Fibroblast of mammary gland (primary cell): ENCODE data around the gene MYO10.
"Not testable (repeated sequence)": the region's sequence is repeated elsewhere in the genome, so short reads cannot be mapped to it uniquely, and the experiment has no call there.

Experiments
- DNase-seq: peaks from one replicate; pipeline ENCODE4 v3.0.0-alpha.2; 2010; ENCODE audit warnings: low read depth
- H3K4me3 ChIP-seq: 2 replicates; pipeline ENCODE4 v1.5.1; 2011; ENCODE audit warnings: low read depth, mild to moderate bottlenecking, low read length, moderate library complexity; ENCODE audit not compliant: control insufficient read depth
- TF ChIP-seq, protein P1 (sequence below): conservative IDR thresholded peaks from 2 replicates; pipeline ENCODE4 v1.5.1; 2011; ENCODE audit warnings: low read depth, low read length, inconsistent platforms; ENCODE audit not compliant: control insufficient read depth, insufficient read depth

Gene MYO10

DNA sequence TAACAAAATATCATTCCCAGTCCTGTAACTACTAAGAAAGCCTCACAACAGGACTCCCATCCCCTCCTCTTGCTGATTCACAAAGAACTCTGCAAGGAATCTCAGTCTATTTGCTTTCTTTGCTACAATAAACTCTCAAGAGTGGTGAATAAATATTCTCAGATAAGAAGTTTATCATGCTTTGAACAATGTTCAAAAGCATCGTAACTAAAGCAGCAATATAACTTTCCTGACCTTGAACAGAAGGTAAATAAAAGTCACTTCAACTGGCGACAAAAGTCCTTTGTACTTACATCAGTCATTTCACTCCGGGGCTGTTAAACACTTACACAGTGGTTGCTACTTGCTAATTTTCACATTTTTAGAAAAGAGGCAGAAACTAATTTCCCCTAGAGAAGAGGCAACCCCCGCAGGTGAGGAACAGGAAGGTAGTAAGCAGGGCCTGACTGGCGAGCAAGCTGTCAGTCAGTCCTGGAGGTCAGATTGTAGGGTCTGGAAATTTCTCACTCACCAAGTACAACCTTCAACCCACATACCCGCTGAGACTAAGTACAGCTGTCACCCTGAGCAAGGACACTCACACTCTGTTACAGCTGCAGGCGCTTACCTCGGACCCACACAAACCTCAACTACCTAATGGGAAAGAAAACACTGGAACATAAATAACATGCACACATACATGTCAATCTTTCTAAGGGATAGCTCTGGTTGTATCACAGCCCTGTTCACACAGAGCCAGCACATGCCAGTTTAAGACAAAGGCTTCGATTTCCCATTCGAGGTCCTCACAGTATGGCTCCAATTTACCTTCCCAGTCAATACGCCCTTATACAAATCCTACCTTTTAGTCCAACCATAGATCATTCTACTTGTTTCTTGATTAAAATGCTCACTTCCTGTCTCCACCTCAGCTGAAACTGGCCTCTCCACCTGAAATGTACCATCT is 214.7 kb downstream of the MYO10 start:
- TF ChIP-seq, protein P1, sequence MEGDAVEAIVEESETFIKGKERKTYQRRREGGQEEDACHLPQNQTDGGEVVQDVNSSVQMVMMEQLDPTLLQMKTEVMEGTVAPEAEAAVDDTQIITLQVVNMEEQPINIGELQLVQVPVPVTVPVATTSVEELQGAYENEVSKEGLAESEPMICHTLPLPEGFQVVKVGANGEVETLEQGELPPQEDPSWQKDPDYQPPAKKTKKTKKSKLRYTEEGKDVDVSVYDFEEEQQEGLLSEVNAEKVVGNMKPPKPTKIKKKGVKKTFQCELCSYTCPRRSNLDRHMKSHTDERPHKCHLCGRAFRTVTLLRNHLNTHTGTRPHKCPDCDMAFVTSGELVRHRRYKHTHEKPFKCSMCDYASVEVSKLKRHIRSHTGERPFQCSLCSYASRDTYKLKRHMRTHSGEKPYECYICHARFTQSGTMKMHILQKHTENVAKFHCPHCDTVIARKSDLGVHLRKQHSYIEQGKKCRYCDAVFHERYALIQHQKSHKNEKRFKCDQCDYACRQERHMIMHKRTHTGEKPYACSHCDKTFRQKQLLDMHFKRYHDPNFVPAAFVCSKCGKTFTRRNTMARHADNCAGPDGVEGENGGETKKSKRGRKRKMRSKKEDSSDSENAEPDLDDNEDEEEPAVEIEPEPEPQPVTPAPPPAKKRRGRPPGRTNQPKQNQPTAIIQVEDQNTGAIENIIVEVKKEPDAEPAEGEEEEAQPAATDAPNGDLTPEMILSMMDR: no peak
- H3K4me3 ChIP-seq: no peak overlapping the region
- DNase-seq: no peak

- H3K4me3 ChIP-seq, DNase-seq: not testable (repeated sequence)
Observed at GRCh38 chr5:16718036-16718435, 218.1 kb downstream of the MYO10 start.

GRCh38 chr5:16713386-16713928 is 222.6 kb downstream of the MYO10 start:
- H3K4me3 ChIP-seq: peak overlapping the region; percentile 16
- TF ChIP-seq, protein P1: no peak
- DNase-seq: peak; percentile 34

- no peak for DNase-seq
- TF ChIP-seq, protein P1: no peak
- no peak overlapping the region for H3K4me3 ChIP-seq
Observed at GRCh38 chr5:16712620-16713019, 223.5 kb downstream of the MYO10 start.

DNA sequence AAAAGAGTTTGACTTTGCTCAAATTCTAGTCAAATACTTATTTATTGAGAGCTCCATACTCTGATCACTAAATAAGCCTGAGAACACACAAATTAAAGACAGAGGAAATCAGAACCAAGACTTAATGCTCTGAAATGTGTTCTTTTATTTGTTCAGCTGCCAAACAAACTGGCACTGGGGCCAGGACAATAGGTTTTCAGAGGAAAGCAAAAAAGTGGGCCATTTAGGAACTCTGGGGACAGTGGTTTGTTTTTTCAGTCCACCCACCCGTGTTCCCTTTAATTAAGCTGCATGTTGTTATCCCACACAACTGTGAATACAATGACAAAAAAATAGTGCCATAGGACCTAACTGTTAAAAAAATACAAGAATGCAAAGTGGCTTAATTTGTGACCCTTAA is 223.9 kb downstream of the MYO10 start:
- DNase-seq: no peak
- H3K4me3 ChIP-seq: no peak overlapping the region
- TF ChIP-seq, protein P1: no peak

DNA sequence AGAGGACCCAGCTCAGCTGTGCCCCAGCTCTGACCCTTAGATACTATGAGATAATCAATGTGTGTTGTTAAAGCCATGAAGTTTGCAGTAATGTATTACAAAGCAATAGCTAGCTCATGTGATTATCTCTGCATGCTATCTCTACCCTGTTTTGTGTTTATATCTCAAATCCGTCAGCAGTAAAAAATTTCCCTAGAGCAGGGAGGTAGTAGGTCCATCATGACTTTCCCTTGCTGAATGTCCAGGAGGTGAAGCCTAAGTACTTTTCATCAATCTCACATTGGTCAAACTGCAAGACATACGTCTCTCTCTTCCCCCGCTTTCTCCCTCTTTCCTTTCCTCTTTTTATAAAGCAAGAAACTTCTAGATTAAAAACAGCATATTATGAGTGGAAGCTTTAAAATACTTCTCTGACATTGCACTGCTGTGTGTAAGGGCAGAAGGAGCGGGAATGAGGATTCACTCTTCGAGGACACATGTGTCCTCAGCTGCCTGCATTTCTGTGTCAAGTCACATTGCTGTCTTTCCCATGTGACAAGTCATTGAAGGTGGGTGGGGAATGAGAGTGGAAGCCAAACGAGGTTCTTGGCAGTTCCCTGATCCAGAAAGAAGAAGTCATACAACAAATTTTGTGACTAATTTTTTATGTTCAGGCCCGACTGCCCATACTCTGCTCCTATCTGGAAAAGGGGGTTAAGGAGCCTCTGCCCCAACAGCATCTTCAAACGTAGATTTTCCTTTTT is 226.2 kb downstream of the MYO10 start:
- no peak for DNase-seq
- no peak overlapping the region for H3K4me3 ChIP-seq
- TF ChIP-seq, protein P1: no peak

- TF ChIP-seq, protein P1: no peak
- H3K4me3 ChIP-seq: no peak overlapping the region
- no peak for DNase-seq
Observed at GRCh38 chr5:16707869-16708192, 228.3 kb downstream of the MYO10 start.
